Measurements from ENCODE around the gene RC3H2. TPM values are rescaled to one million over a fixed set of nuclear protein-coding genes. Genes with fewer than 3 reads are reported as not detected.
"Not testable (repeated sequence)": the region's sequence is repeated elsewhere in the genome, so short reads cannot be mapped to it uniquely, and the experiment has no call there.

RC3H2 gene
- total RNA-seq, 4 donors from 2014 or later, result 21.8 to 69.0 (median 52.5) TPM

- no peaks in the 10 kb centered on the region for H3K36me3 ChIP-seq
- H3K27ac ChIP-seq, result no peak overlapping the region
- no peak for TF ChIP-seq POLR2A (IDR thresholded peaks at IDR 0.05)
- TF ChIP-seq CTCF (IDR thresholded peaks at IDR 0.05), result no peak
- H3K4me3 ChIP-seq, result no peak overlapping the region
- DNase-seq, result no peak
- no peaks in the 10 kb centered on the region for H3K27me3 ChIP-seq
- no peaks in the 10 kb centered on the region for H3K9me3 ChIP-seq
- intact Hi-C loops (cut with DNase I; ENCODE audit: low total_unique reads), result no loop called here
- H3K4me1 ChIP-seq, result no peaks in the 10 kb centered on the region
Observed at GRCh38 chr9:122888480-122888879, 16.7 kb downstream of the RC3H2 start.

GRCh38 chr9:122883125-122883524 lies 22.0 kb downstream of the RC3H2 start:
- DNase-seq, result no peak
- intact Hi-C loops (cut with DNase I; ENCODE audit: low total_unique reads), result no loop called here
- Histone ChIP-seq H3K36me3 (no peaks in the 10 kb centered on the region), H3K9me3 (no peaks in the 10 kb centered on the region), H3K4me3 (no peak overlapping the region), H3K27me3 (no peaks in the 10 kb centered on the region), H3K27ac (no peak overlapping the region), H3K4me1 (no peaks in the 10 kb centered on the region)
- TF ChIP-seq POLR2A (IDR thresholded peaks at IDR 0.05) (no peak), CTCF (IDR thresholded peaks at IDR 0.05) (no peak)

GRCh38 chr9:122879443-122879842 lies 25.7 kb downstream of the RC3H2 start:
- Histone ChIP-seq H3K27me3 (no peaks in the 10 kb centered on the region), H3K9me3 (no peaks in the 10 kb centered on the region), H3K4me1 (no peaks in the 10 kb centered on the region), H3K4me3 (no peak overlapping the region), H3K27ac (no peak overlapping the region), H3K36me3 (no peaks in the 10 kb centered on the region)
- no peak for TF ChIP-seq POLR2A (IDR thresholded peaks at IDR 0.05)
- TF ChIP-seq CTCF (IDR thresholded peaks at IDR 0.05), result no peak
- intact Hi-C loops (cut with DNase I; ENCODE audit: low total_unique reads), result no loop called here
- DNase-seq, result no peak

- TF ChIP-seq CTCF (IDR thresholded peaks at IDR 0.05) (no peak), POLR2A (IDR thresholded peaks at IDR 0.05) (no peak)
- DNase-seq, result no peak
- no peaks in the 10 kb centered on the region for H3K27me3 ChIP-seq
- no peak overlapping the region for H3K27ac ChIP-seq
- no peak overlapping the region for H3K4me3 ChIP-seq
- no peaks in the 10 kb centered on the region for H3K36me3 ChIP-seq
- H3K4me1 ChIP-seq, result no peaks in the 10 kb centered on the region
- H3K9me3 ChIP-seq, result no peaks in the 10 kb centered on the region
- intact Hi-C loops (cut with DNase I; ENCODE audit: low total_unique reads), result no loop called here
Observed at GRCh38 chr9:122875523-122875922, 29.6 kb downstream of the RC3H2 start.

GRCh38 chr9:122867276-122867675 lies 37.9 kb downstream of the RC3H2 start:
- H3K9me3 ChIP-seq; intact Hi-C loops (cut with DNase I; ENCODE audit: low total_unique reads); H3K27ac ChIP-seq; H3K27me3 ChIP-seq; H3K36me3 ChIP-seq; H3K4me3 ChIP-seq; DNase-seq; H3K4me1 ChIP-seq: not testable (repeated sequence)

- H3K9me3 ChIP-seq, result no peaks in the 10 kb centered on the region
- H3K27ac ChIP-seq, result no peak overlapping the region
- no peak overlapping the region for H3K4me3 ChIP-seq
- intact Hi-C loops (cut with DNase I; ENCODE audit: low total_unique reads), result no loop called here
- TF ChIP-seq CTCF (IDR thresholded peaks at IDR 0.05), result no peak
- TF ChIP-seq POLR2A (IDR thresholded peaks at IDR 0.05), result no peak
- DNase-seq, result no peak
- no peaks in the 10 kb centered on the region for H3K4me1 ChIP-seq
- no peaks in the 10 kb centered on the region for H3K27me3 ChIP-seq
- no peaks in the 10 kb centered on the region for H3K36me3 ChIP-seq
Observed at GRCh38 chr9:122866079-122866478, 39.1 kb downstream of the RC3H2 start.

Data from uterus (tissue), 4 donors.